Midbrain (tissue), 1 donor: ENCODE measurements around the gene SLC22A23.

Experiments used
- DNase-seq: peaks from one replicate; lab custom pipeline; 2025; lab: John Stamatoyannopoulos, UW

Gene SLC22A23

GRCh38 chr6:3456898-3457709, at the start of gene SLC22A23:
Gene SLC22A23 (minus strand): TSS chr6:3457050. CDS start chr6:3456559, 491 bp downstream.
- peak; percentile 80 for DNase-seq

- DNase-seq: peak; percentile 12
Observed at GRCh38 chr6:3506200-3506599, 49.4 kb upstream of the SLC22A23 start.

- no peak for DNase-seq
Observed at GRCh38 chr6:3504938-3505805, 48.3 kb upstream of the SLC22A23 start.

GRCh38 chr6:3504354-3504753, 47.5 kb upstream of the SLC22A23 start:
- no peak for DNase-seq

- no peak for DNase-seq
Observed at GRCh38 chr6:3501826-3502500, 45.1 kb upstream of the SLC22A23 start.

- no peak for DNase-seq
Observed at GRCh38 chr6:3500262-3501014, 43.6 kb upstream of the SLC22A23 start.

- DNase-seq: no peak
Observed at GRCh38 chr6:3499603-3500002, 42.8 kb upstream of the SLC22A23 start.

- no peak for DNase-seq
Observed at GRCh38 chr6:3496395-3496794, 39.5 kb upstream of the SLC22A23 start.

- DNase-seq: no peak
Observed at GRCh38 chr6:3494391-3495100, 37.7 kb upstream of the SLC22A23 start.

GRCh38 chr6:3490625-3490980, 33.8 kb upstream of the SLC22A23 start:
- no peak for DNase-seq

GRCh38 chr6:3489961-3490624, 33.2 kb upstream of the SLC22A23 start:
- DNase-seq: no peak

GRCh38 chr6:3489027-3489757, 32.3 kb upstream of the SLC22A23 start:
- peak; percentile 28 for DNase-seq

- DNase-seq: no peak
Observed at GRCh38 chr6:3484946-3485345, 28.1 kb upstream of the SLC22A23 start.

- no peak for DNase-seq
Observed at GRCh38 chr6:3484192-3484591, 27.3 kb upstream of the SLC22A23 start.

- no peak for DNase-seq
Observed at GRCh38 chr6:3483675-3484074, 26.8 kb upstream of the SLC22A23 start.

- no peak for DNase-seq
Observed at GRCh38 chr6:3482869-3483268, 26.0 kb upstream of the SLC22A23 start.

GRCh38 chr6:3481640-3482039, 24.8 kb upstream of the SLC22A23 start:
- no peak for DNase-seq

GRCh38 chr6:3480009-3480408, 23.2 kb upstream of the SLC22A23 start:
- DNase-seq: no peak

- no peak for DNase-seq
Observed at GRCh38 chr6:3473773-3474172, 16.9 kb upstream of the SLC22A23 start.

GRCh38 chr6:3471711-3472110, 14.9 kb upstream of the SLC22A23 start:
- no peak for DNase-seq
